ENCODE results near the gene SORCS2.

GRCh38 chr4:7190278-7190594 is 2.1 kb upstream of the SORCS2 start:
- TF ChIP-seq, protein P1, sequence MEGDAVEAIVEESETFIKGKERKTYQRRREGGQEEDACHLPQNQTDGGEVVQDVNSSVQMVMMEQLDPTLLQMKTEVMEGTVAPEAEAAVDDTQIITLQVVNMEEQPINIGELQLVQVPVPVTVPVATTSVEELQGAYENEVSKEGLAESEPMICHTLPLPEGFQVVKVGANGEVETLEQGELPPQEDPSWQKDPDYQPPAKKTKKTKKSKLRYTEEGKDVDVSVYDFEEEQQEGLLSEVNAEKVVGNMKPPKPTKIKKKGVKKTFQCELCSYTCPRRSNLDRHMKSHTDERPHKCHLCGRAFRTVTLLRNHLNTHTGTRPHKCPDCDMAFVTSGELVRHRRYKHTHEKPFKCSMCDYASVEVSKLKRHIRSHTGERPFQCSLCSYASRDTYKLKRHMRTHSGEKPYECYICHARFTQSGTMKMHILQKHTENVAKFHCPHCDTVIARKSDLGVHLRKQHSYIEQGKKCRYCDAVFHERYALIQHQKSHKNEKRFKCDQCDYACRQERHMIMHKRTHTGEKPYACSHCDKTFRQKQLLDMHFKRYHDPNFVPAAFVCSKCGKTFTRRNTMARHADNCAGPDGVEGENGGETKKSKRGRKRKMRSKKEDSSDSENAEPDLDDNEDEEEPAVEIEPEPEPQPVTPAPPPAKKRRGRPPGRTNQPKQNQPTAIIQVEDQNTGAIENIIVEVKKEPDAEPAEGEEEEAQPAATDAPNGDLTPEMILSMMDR (IDR thresholded peaks at IDR 0.05): no peak
- no peak for TF ChIP-seq EZH2 (IDR thresholded peaks at IDR 0.05; ENCODE audit: borderline replicate concordance, insufficient read depth, low read depth, low read length, poor library complexity, severe bottlenecking)
